HepG2 (cell line): ENCODE measurements around the gene ARFGEF2. TPM values are rescaled to one million over a fixed set of nuclear protein-coding genes. Genes with fewer than 3 reads are reported as not detected.

Source experiments
- AGO2 ChIP-seq: fragments of 200-400 bp; formaldehyde crosslinking; optimal IDR thresholded peaks from 2 replicates; pipeline ENCODE3; 2017; ENCODE audit warnings: mild to moderate bottlenecking, low read depth, low read length, moderate library complexity
- ARID4A ChIP-seq: sonication (generic); formaldehyde crosslinking; IDR thresholded peaks from 2 replicates; pipeline ENCODE4 v1.5.0; 2020; ENCODE audit warnings: mild to moderate bottlenecking, missing genetic modification reagents, borderline replicate concordance
- FOXM1 ChIP-seq: sonication (generic); formaldehyde crosslinking; IDR thresholded peaks from 2 replicates; pipeline ENCODE4 v1.5.0; 2020; ENCODE audit warnings: missing genetic modification reagents
- GPBP1L1 ChIP-seq: sonication (generic); formaldehyde crosslinking; IDR thresholded peaks from 2 replicates; pipeline ENCODE4 v1.5.0; 2020; ENCODE audit warnings: mild to moderate bottlenecking, missing genetic modification reagents
- GPN1 ChIP-seq: sonication (generic); formaldehyde crosslinking; IDR thresholded peaks from 2 replicates; pipeline ENCODE4 v1.5.1; 2020; ENCODE audit warnings: missing genetic modification reagents, borderline replicate concordance
- KDM4B ChIP-seq: sonication (generic); formaldehyde crosslinking; IDR thresholded peaks from 2 replicates; pipeline ENCODE4 v1.4.0; 2020; ENCODE audit warnings: missing genetic modification reagents
- KLF15 ChIP-seq: sonication (generic); formaldehyde crosslinking; IDR thresholded peaks from 2 replicates; pipeline ENCODE4 v1.8.1; 2023; ENCODE audit warnings: borderline replicate concordance, mild to moderate bottlenecking, inconsistent platforms, missing genetic modification reagents, mixed read lengths
- KMT2A ChIP-seq: sonication (generic); formaldehyde crosslinking; IDR thresholded peaks from 2 replicates; pipeline ENCODE4 v1.4.0; 2020; ENCODE audit warnings: missing genetic modification reagents
- MTA3 ChIP-seq: sonication (generic); formaldehyde crosslinking; IDR thresholded peaks from 2 replicates; pipeline ENCODE4 v1.4.0; 2020; ENCODE audit warnings: missing genetic modification reagents
- NAIF1 ChIP-seq: sonication (generic); formaldehyde crosslinking; IDR thresholded peaks from 2 replicates; pipeline ENCODE4 v1.5.0; 2020; ENCODE audit warnings: mild to moderate bottlenecking, missing genetic modification reagents, borderline replicate concordance
- PHF5A ChIP-seq: IDR thresholded peaks from one replicate; pipeline ENCODE4 v1.6.1; 2018; ENCODE audit warnings: low read depth, missing genetic modification reagents; ENCODE audit not compliant: unreplicated experiment
- RBAK ChIP-seq: sonication (generic); formaldehyde crosslinking; IDR thresholded peaks from 2 replicates; pipeline ENCODE4 v1.5.1; 2020; ENCODE audit warnings: mild to moderate bottlenecking, missing genetic modification reagents
- TCF7L2 ChIP-seq: IDR thresholded peaks from 2 replicates; pipeline ENCODE4 v1.6.1; 2011; ENCODE audit warnings: mild to moderate bottlenecking, low read depth, low read length, moderate library complexity
- ZBTB1 ChIP-seq: sonication (generic); formaldehyde crosslinking; IDR thresholded peaks from 2 replicates; pipeline ENCODE4 v1.4.0; 2020; ENCODE audit warnings: missing genetic modification reagents, borderline replicate concordance
- ZIK1 ChIP-seq: sonication (generic); formaldehyde crosslinking; IDR thresholded peaks from 2 replicates; pipeline ENCODE4 v1.5.0; 2020; ENCODE audit warnings: mild to moderate bottlenecking, low read depth, missing genetic modification reagents, borderline replicate concordance
- ZMYM2 ChIP-seq: sonication (generic); formaldehyde crosslinking; IDR thresholded peaks from 2 replicates; pipeline ENCODE4 v1.8.0; 2022; ENCODE audit warnings: mild to moderate bottlenecking, missing genetic modification reagents
- ZNF205 ChIP-seq: IDR thresholded peaks from 2 replicates; pipeline ENCODE4 v1.6.1; 2018; ENCODE audit warnings: missing biosample characterization, missing genetic modification reagents
- ZNF256 ChIP-seq: sonication (generic); formaldehyde crosslinking; conservative IDR thresholded peaks from 2 replicates; pipeline ENCODE4 v1.4.0; 2020; ENCODE audit warnings: missing genetic modification reagents
- ZNF567 ChIP-seq: sonication (generic); formaldehyde crosslinking; IDR thresholded peaks from 2 replicates; pipeline ENCODE4 v1.8.1; 2023; ENCODE audit warnings: mild to moderate bottlenecking, missing genetic modification reagents, borderline replicate concordance
- ZNF589 ChIP-seq: sonication (generic); formaldehyde crosslinking; conservative IDR thresholded peaks from 2 replicates; pipeline ENCODE4 v1.8.0; 2022; ENCODE audit warnings: mild to moderate bottlenecking, moderate library complexity, missing genetic modification reagents
- ZNF614 ChIP-seq: IDR thresholded peaks from 2 replicates; pipeline ENCODE4 v1.6.1; 2018; ENCODE audit warnings: missing biosample characterization, missing genetic modification reagents, inconsistent platforms, borderline replicate concordance
- ZNF619 ChIP-seq: sonication (generic); formaldehyde crosslinking; IDR thresholded peaks from 2 replicates; pipeline ENCODE4 v1.4.0; 2020; ENCODE audit warnings: mild to moderate bottlenecking, missing genetic modification reagents
- ZNF672 ChIP-seq: sonication (generic); formaldehyde crosslinking; IDR thresholded peaks from 2 replicates; pipeline ENCODE4 v1.8.1; 2022; ENCODE audit warnings: missing genetic modification reagents
- ZNF75D ChIP-seq: sonication (generic); formaldehyde crosslinking; IDR thresholded peaks from 2 replicates; pipeline ENCODE4 v1.8.1; 2023; ENCODE audit warnings: missing genetic modification reagents, mild to moderate bottlenecking, borderline replicate concordance
- ZNF775 ChIP-seq: sonication (generic); formaldehyde crosslinking; IDR thresholded peaks from 2 replicates; pipeline ENCODE4 v1.4.0; 2020; ENCODE audit warnings: missing genetic modification reagents, mild to moderate bottlenecking, moderate library complexity, borderline replicate concordance
- ZNF83 ChIP-seq: sonication (generic); formaldehyde crosslinking; IDR thresholded peaks from 2 replicates; pipeline ENCODE4 v1.4.0; 2020; ENCODE audit warnings: missing genetic modification reagents, mild to moderate bottlenecking, borderline replicate concordance
- ZNF839 ChIP-seq: sonication (generic); formaldehyde crosslinking; IDR thresholded peaks from 2 replicates; pipeline ENCODE4 v1.4.0; 2020; ENCODE audit warnings: missing genetic modification reagents, mild to moderate bottlenecking, borderline replicate concordance
- ZNF879 ChIP-seq: sonication (generic); formaldehyde crosslinking; IDR thresholded peaks from 2 replicates; pipeline ENCODE4 v1.8.1; 2023; ENCODE audit warnings: missing genetic modification reagents
- polyA plus RNA-seq, 8 experiments: library from polyadenylated mRNA; depleted of rRNA in 3 of 8; stranded (reverse) in 7 of 8; unstranded in 1 of 8; fragments of >200 nt; fragmentation: Illumina TruSeq in 4 of 8; extraction: Trizol in 4 of 8; gene quantifications; 2 replicates each; pipeline versions ENCODE4 v1.2.1 to v1.2.3, GENCODE V29; 2011 to 2016; ENCODE audit warnings: low read depth in 4 of 8, missing spikeins in 1 of 8, mixed read lengths in 1 of 8; ENCODE audit not compliant: insufficient read depth in 1 of 8
- total RNA-seq, 5 experiments: library from RNA; depleted of rRNA; stranded (reverse); fragments of >200 nt; fragmentation: Illumina TruSeq; extraction: Trizol; gene quantifications; 2 replicates each; pipeline ENCODE4 v1.2.3, GENCODE V29; 2016; ENCODE audit warnings: low read depth in 1 of 5

The ARFGEF2 gene
- total and polyA plus RNA-seq, 2 of the 13 experiments (the other 11 are each of a cell fraction or from before 2014, with no cell fraction given), result 44.0 to 60.8 TPM

GRCh38 chr20:48923149-48923718, 1.7 kb downstream of the ARFGEF2 start (continued):
- no peak for TF ChIP-seq ZNF839 (CRISPR knock-in tag)
- no peak for TF ChIP-seq KDM4B (CRISPR knock-in tag)
- TF ChIP-seq RBAK (CRISPR knock-in tag), result no peak
- no peak for TF ChIP-seq TCF7L2
- TF ChIP-seq PHF5A (CRISPR knock-in tag), result peak; percentile 46
- peak; percentile 88 for TF ChIP-seq ZNF205 (CRISPR knock-in tag)
- no peak for TF ChIP-seq MTA3
- TF ChIP-seq ZIK1 (CRISPR knock-in tag), result no peak
- TF ChIP-seq ZMYM2, result no peak
- TF ChIP-seq ZNF614, result no peak; the same call in 1 of the 2 replicates
- TF ChIP-seq ZNF775 (CRISPR knock-in tag), result no peak
- TF ChIP-seq ZNF256 (CRISPR knock-in tag), result no peak
- TF ChIP-seq FOXM1 (CRISPR knock-in tag), result no peak
- no peak for TF ChIP-seq KLF15 (CRISPR knock-in tag)
- TF ChIP-seq GPBP1L1 (CRISPR knock-in tag), result no peak
- TF ChIP-seq ZNF879 (CRISPR knock-in tag), result no peak
- TF ChIP-seq ZNF567 (CRISPR knock-in tag), result no peak
- TF ChIP-seq ARID4A (CRISPR knock-in tag), result no peak
- no peak for TF ChIP-seq GPN1 (CRISPR knock-in tag)
- no peak for TF ChIP-seq NAIF1 (CRISPR knock-in tag)
- TF ChIP-seq ZNF589, result no peak
- TF ChIP-seq ZNF672 (CRISPR knock-in tag), result no peak
- TF ChIP-seq ZBTB1 (CRISPR knock-in tag), result no peak
- TF ChIP-seq ZNF619 (CRISPR knock-in tag), result no peak
- TF ChIP-seq KMT2A (CRISPR knock-in tag), result peak; percentile 56; the same call in 1 of the 2 replicates
- TF ChIP-seq AGO2, result no peak
- TF ChIP-seq ZNF75D (CRISPR knock-in tag), result no peak
- no peak for TF ChIP-seq ZNF83 (CRISPR knock-in tag)
